IMR-90 (cell line): ENCODE data around the gene ABHD16B. TPM values are rescaled to one million over a fixed set of nuclear protein-coding genes. Genes with fewer than 3 reads are reported as not detected.

ENCODE experiments used
- ATAC-seq: fragments of 200-7000 bp; cut with Tn5 transposase; 2 replicates; pipeline ENCODE4 v1.9.1; 2020; ENCODE audit warnings: low read depth, mild to moderate bottlenecking, moderate library complexity
- BruUV-seq: library from RNA; stranded (reverse); fragments of 400-500 nt; replicated peaks from 2 replicates; lab custom pipeline; 2021; lab: Mats Ljungman, UMichigan
- CTCF ChIA-PET: fragments of 300-600 bp; formaldehyde crosslinking; extraction: SDS; loops from one replicate; lab custom pipeline; 2021; ENCODE audit warnings: antibody characterized with exemption; lab: Yijun Ruan, JAX
- POLR2A ChIA-PET: fragments of 300-600 bp; sonication (Branson Sonifier 250); formaldehyde crosslinking; loops from one replicate; lab custom pipeline; 2022; ENCODE audit warnings: antibody characterized with exemption; ENCODE audit not compliant: unreplicated experiment; lab: Charles Lee
- DNase-seq: peaks from one replicate; pipeline ENCODE4 v3.0.0; 2013
- H2AFZ ChIP-seq: replicated peaks from 2 replicates; pipeline ENCODE3; 2013; ENCODE audit warnings: low read length, mild to moderate bottlenecking; ENCODE audit not compliant: poor library complexity
- H2AK5ac ChIP-seq: 2 replicates; pipeline ENCODE4 v1.6.1; 2013; ENCODE audit warnings: low read depth, low read length, inconsistent platforms
- H2AK9ac ChIP-seq: replicated peaks from 2 replicates; pipeline ENCODE3; 2013; ENCODE audit warnings: mild to moderate bottlenecking, low read depth, low read length, moderate library complexity; ENCODE audit not compliant: poor library complexity
- H2BK120ac ChIP-seq: 2 replicates; pipeline ENCODE4 v1.6.1; 2013; ENCODE audit warnings: low read depth, low read length, inconsistent platforms
- H2BK15ac ChIP-seq: 3 replicates; pipeline ENCODE4 v1.6.1; 2013; ENCODE audit warnings: low read depth, low read length, inconsistent platforms
- H2BK20ac ChIP-seq: 2 replicates; pipeline ENCODE4 v1.6.1; 2013; ENCODE audit warnings: low read depth, mild to moderate bottlenecking, inconsistent platforms, low read length, moderate library complexity
- H2BK5ac ChIP-seq: 2 replicates; pipeline ENCODE4 v1.6.1; 2013; ENCODE audit warnings: mild to moderate bottlenecking, low read depth, low read length, inconsistent platforms; ENCODE audit not compliant: poor library complexity, severe bottlenecking
- H3K14ac ChIP-seq: replicated peaks from 2 replicates; pipeline ENCODE4 v1.6.1; 2013; ENCODE audit warnings: low read depth, low read length, inconsistent platforms
- H3K18ac ChIP-seq: 2 replicates; pipeline ENCODE4 v1.6.1; 2013; ENCODE audit warnings: low read depth, low read length, control low read depth
- H3K23ac ChIP-seq: 2 replicates; pipeline ENCODE4 v1.6.1; 2013; ENCODE audit warnings: low read depth, low read length, inconsistent platforms
- H3K27ac ChIP-seq: 2 replicates; pipeline ENCODE4 v1.5.1; 2013; ENCODE audit warnings: mild to moderate bottlenecking, control low read depth, low read length; ENCODE audit not compliant: insufficient read depth
- H3K27me3 ChIP-seq: 2 replicates; pipeline ENCODE4 v1.6.1; 2013; ENCODE audit warnings: low read length; ENCODE audit not compliant: control insufficient read depth, insufficient read depth
- H3K36me3 ChIP-seq: 2 replicates; pipeline ENCODE4 v1.6.1; 2013; ENCODE audit warnings: low read length, mixed read lengths; ENCODE audit not compliant: control insufficient read depth, insufficient read depth
- H3K4ac ChIP-seq: 2 replicates; pipeline ENCODE4 v1.6.1; 2013; ENCODE audit warnings: low read depth, low read length, inconsistent platforms
- H3K4me1 ChIP-seq: 2 replicates; pipeline ENCODE4 v1.6.1; 2013; ENCODE audit warnings: low read length, mixed read lengths; ENCODE audit not compliant: control insufficient read depth, insufficient read depth
- H3K4me2 ChIP-seq: 2 replicates; pipeline ENCODE4 v1.6.1; 2013; ENCODE audit warnings: low read depth, mild to moderate bottlenecking, control low read depth, low read length, moderate library complexity
- H3K4me3 ChIP-seq: 2 replicates; pipeline ENCODE4 v1.5.1; 2013; ENCODE audit warnings: low read depth, mild to moderate bottlenecking, control low read depth, low read length, moderate library complexity; ENCODE audit not compliant: insufficient read depth
- H3K56ac ChIP-seq: 2 replicates; pipeline ENCODE4 v1.6.1; 2013; ENCODE audit warnings: low read length, inconsistent platforms; ENCODE audit not compliant: insufficient read depth; ENCODE audit errors: extremely low read depth
- H3K79me1 ChIP-seq, 2 experiments: 2 replicates each; pipeline ENCODE4 v1.6.1; 2013; ENCODE audit warnings: low read length in 2 of 2, inconsistent platforms in 1 of 2, low read depth in 1 of 2
- H3K9ac ChIP-seq: 2 replicates; pipeline ENCODE4 v1.6.1; 2013; ENCODE audit warnings: low read depth, low read length, control low read depth
- H3K9me1 ChIP-seq: 2 replicates; pipeline ENCODE4 v1.6.1; 2013; ENCODE audit warnings: low read length, inconsistent platforms; ENCODE audit not compliant: insufficient read depth
- H3K9me3 ChIP-seq: 2 replicates; pipeline ENCODE4 v1.6.1; 2013; ENCODE audit warnings: low read length; ENCODE audit not compliant: control insufficient read depth, insufficient read depth
- H4K20me1 ChIP-seq: 2 replicates; pipeline ENCODE4 v1.6.1; 2013; ENCODE audit warnings: low read length, inconsistent platforms; ENCODE audit not compliant: insufficient read depth
- H4K5ac ChIP-seq: 2 replicates; pipeline ENCODE4 v1.6.1; 2013; ENCODE audit warnings: mild to moderate bottlenecking, low read depth, low read length, control low read depth
- H4K8ac ChIP-seq, 2 experiments: 2 replicates each; pipeline ENCODE4 v1.6.1; 2013; ENCODE audit warnings: low read depth in 2 of 2, low read length in 2 of 2, control low read depth in 1 of 2, inconsistent platforms in 1 of 2
- H4K91ac ChIP-seq: 2 replicates; pipeline ENCODE4 v1.6.1; 2013; ENCODE audit warnings: low read depth, low read length, inconsistent platforms; ENCODE audit not compliant: insufficient read depth
- BHLHE40 ChIP-seq: fragments of 150-350 bp; IDR thresholded peaks from 2 replicates; pipeline ENCODE4 v1.6.1; 2016; ENCODE audit warnings: mild to moderate bottlenecking, low read depth, low read length
- MAFK ChIP-seq: IDR thresholded peaks from 2 replicates; pipeline ENCODE4 v1.6.1; 2012; ENCODE audit warnings: low read depth, low read length, improper control_type of control experiment
- MXI1 ChIP-seq: IDR thresholded peaks from 2 replicates; pipeline ENCODE4 v1.6.1; 2012; ENCODE audit warnings: low read depth, mild to moderate bottlenecking, low read length, moderate library complexity, borderline replicate concordance
- POLR2A ChIP-seq: IDR thresholded peaks from 2 replicates; pipeline ENCODE4 v1.6.1; 2012; ENCODE audit warnings: mild to moderate bottlenecking, low read depth, low read length
- USF2 ChIP-seq: fragments of 150-350 bp; IDR thresholded peaks from 2 replicates; pipeline ENCODE4 v1.6.1; 2017; ENCODE audit warnings: mild to moderate bottlenecking, antibody characterized with exemption, low read length, low read depth
- whole genome bisulfite sequencing, 2 experiments: methylation state at CpG; one replicate each; pipeline versions ENCODE4 v1.1.5 to v1.1.7; 2013; ENCODE audit warnings: missing lambda C conversion rate in 2 of 2; ENCODE audit not compliant: insufficient read length in 1 of 2; ENCODE audit errors: extremely low coverage in 2 of 2; 5-methylcytosine and 5-hydroxymethylcytosine counted together
- dilution Hi-C: fragments of 300-500 bp; cut with HindIII; formaldehyde crosslinking; loops from one replicate; pipeline ENCODE4 v1.14.3; 2018; ENCODE audit warnings: low sequenced_read_pairs; ENCODE audit not compliant: unreplicated experiment
- in situ Hi-C: fragments of 300-500 bp; cut with MboI; formaldehyde crosslinking; loops from 3 replicates; pipeline ENCODE4 v1.14.3; 2019; ENCODE audit warnings: low sequenced_read_pairs, inconsistent platforms, mixed read lengths
- intact Hi-C: fragments of 100-400 bp; cut with micrococcal nuclease; formaldehyde crosslinking; loops from 2 replicates; pipeline ENCODE4 v1.10.0; 2022
- microRNA-seq, 2 experiments: library from miRNA; stranded (forward) in 1 of 2; unstranded in 1 of 2; fragments of 10-50 nt in 1 of 2; fragments of <30 nt in 1 of 2; gene quantifications in 1 of 2; microRNA quantifications in 1 of 2; one replicate each; pipeline versions ENCODE3 to v1.1.0; 2013 to 2020; ENCODE audit not compliant: insufficient read depth in 1 of 2, insufficient read length in 1 of 2, unreplicated experiment in 1 of 2
- polyA plus RNA-seq, 3 experiments: library from polyadenylated mRNA; depleted of rRNA; stranded (reverse); fragments of >200 nt; gene quantifications; 2 replicates each; pipeline ENCODE4 v1.2.3, GENCODE V29; 2012; ENCODE audit warnings: low replicate concordance in 1 of 3
- small RNA-seq, 5 experiments: library from RNA; depleted of rRNA; stranded (forward); fragments of <200 nt; gene quantifications; one replicate each; pipeline ENCODE3, GENCODE V24; 2012
- total RNA-seq: library from RNA; depleted of rRNA; stranded (reverse); fragments of >200 nt; gene quantifications from 2 replicates; pipeline ENCODE4 v1.2.3, GENCODE V29; 2012; rRNA removed

Gene ABHD16B
- total and polyA plus RNA-seq, 2 of the 4 experiments (the other 2 are of a cell fraction), result 0.05 TPM; not detected in 1

GRCh38 chr20:63911176-63911575 is 49.9 kb downstream of the ABHD16B start:
- H3K9me3 ChIP-seq, result 0 out of 2 replicates have a peak, but pooled peaks cover 2% of the 10 kb centered on the region
- peak overlapping the region; percentile 49 for H3K9ac ChIP-seq
- H3K36me3 ChIP-seq, result peaks cover 4% of the 10 kb centered on the region
- ATAC-seq (peak; percentile 80), DNase-seq (peak; percentile 50)
- no peak overlapping the region for H4K91ac ChIP-seq
- no peak overlapping the region for H2BK120ac ChIP-seq
- H4K5ac ChIP-seq, result no peak overlapping the region
- WGBS, 2 experiments, result 29% methylated on average over 3 of the region's 12 CpGs; no CpG with 5 or more reads in 1 of the 2 experiments
- intact Hi-C loops (no loop called here), dilution Hi-C loops (no loop called here), in situ Hi-C loops (no loop called here)
- H3K23ac ChIP-seq, result no peak overlapping the region
- POLR2A ChIA-PET, result interaction anchor here (1.1 kb wide), 1 partner anchor 16 kb away, joined by 3 read pairs; no protein-coding TSS in a partner anchor
- H3K4me3 ChIP-seq, result no peak overlapping the region
- no TSS peak for BruUV-seq
- TF ChIP-seq USF2 (no peak), MXI1 (0 out of 2 replicates have a peak, but pooled peaks have one; percentile 27), MAFK (no peak), BHLHE40 (no peak), POLR2A (no peak)
- H2AK5ac ChIP-seq, result no peak overlapping the region
- no peak overlapping the region for H2BK15ac ChIP-seq
- peaks cover 4% of the 10 kb centered on the region; the same call in 1 of the 2 replicates for H3K4me1 ChIP-seq
- no peak overlapping the region for H3K56ac ChIP-seq
- H3K27me3 ChIP-seq, result no peaks in the 10 kb centered on the region
- H3K79me1 ChIP-seq, result peaks cover 10 to 79% of the 10 kb centered on the region in 2 experiments
- CTCF ChIA-PET, result no interaction called here
- no peak overlapping the region for H2AFZ ChIP-seq
- H2AK9ac ChIP-seq, result no peak overlapping the region
- peaks cover 93% of the 10 kb centered on the region for H4K20me1 ChIP-seq
- H3K9me1 ChIP-seq, result peaks cover 5% of the 10 kb centered on the region; the same call in 1 of the 2 replicates
- peak overlapping the region; percentile 15; the same call in 1 of the 2 replicates for H3K27ac ChIP-seq
- no peak overlapping the region for H3K18ac ChIP-seq
- H2BK5ac ChIP-seq, result no peak overlapping the region
- H3K14ac ChIP-seq, result no peak overlapping the region
- no peak overlapping the region for H4K8ac ChIP-seq
- no peak overlapping the region for H3K4ac ChIP-seq
- H2BK20ac ChIP-seq, result no peak overlapping the region
- H3K4me2 ChIP-seq, result peak overlapping the region; percentile 9

Small RNAs within 50 kb of the gene (microRNA-seq; reads per million reads assigned to microRNA genes)
- not detected for gene RNU1-134P (ENCODE audit: insufficient read depth, insufficient read length)

Small RNAs within 50 kb of the gene (small RNA-seq; reads per million reads assigned to genes)
- gene RNU1-134P, result 0 to 11.4 (median 0.51) reads per million in 5 experiments

Other genes with a start within 250 kb of the ABHD16B start
- 5.0 and 5.3 TPM in 2 replicates for gene GMEB2, start 234.4 kb upstream of the ABHD16B start, total RNA-seq
- gene GMEB2, start 234.4 kb upstream of the ABHD16B start, polyA plus RNA-seq (2012; rRNA removed), result 10.0 and 10.6 TPM in 2 replicates
- 20.3 and 21.1 TPM in 2 replicates for gene STMN3, start 208.1 kb upstream of the ABHD16B start, total RNA-seq
- 62.3 and 67.4 TPM in 2 replicates for gene STMN3, start 208.1 kb upstream of the ABHD16B start, polyA plus RNA-seq (2012; rRNA removed)
- 9.4 and 14.7 TPM in 2 replicates for gene RTEL1, start 203.2 kb upstream of the ABHD16B start, total RNA-seq
- gene RTEL1, start 203.2 kb upstream of the ABHD16B start, polyA plus RNA-seq (2012; rRNA removed), result 18.8 and 22.5 TPM in 2 replicates
- 1.1 and 1.3 TPM in 2 replicates for gene TNFRSF6B, start 164.8 kb upstream of the ABHD16B start, total RNA-seq
- gene TNFRSF6B, start 164.8 kb upstream of the ABHD16B start, polyA plus RNA-seq (2012; rRNA removed), result 11.0 and 12.0 TPM in 2 replicates
- 25.3 and 29.2 TPM in 2 replicates for gene ARFRP1, start 153.5 kb upstream of the ABHD16B start, total RNA-seq
- gene ARFRP1, start 153.5 kb upstream of the ABHD16B start, polyA plus RNA-seq (2012; rRNA removed), result 36.3 and 36.6 TPM in 2 replicates
- 13.4 and 15.6 TPM in 2 replicates for gene ZGPAT, start 153.5 kb upstream of the ABHD16B start, total RNA-seq
- gene ZGPAT, start 153.5 kb upstream of the ABHD16B start, polyA plus RNA-seq (2012; rRNA removed), result 20.2 and 21.1 TPM in 2 replicates
- 0.28 and 0.36 TPM in 2 replicates for gene LIME1, start 124.8 kb upstream of the ABHD16B start, total RNA-seq
- 7.8 and 11.9 TPM in 2 replicates for gene LIME1, start 124.8 kb upstream of the ABHD16B start, polyA plus RNA-seq (2012; rRNA removed)
- 5.0 and 8.1 TPM in 2 replicates for gene SLC2A4RG, start 121.7 kb upstream of the ABHD16B start, total RNA-seq
- 50.3 and 71.4 TPM in 2 replicates for gene SLC2A4RG, start 121.7 kb upstream of the ABHD16B start, polyA plus RNA-seq (2012; rRNA removed)
- gene ZBTB46, start 30.2 kb upstream of the ABHD16B start, total RNA-seq, result 14.9 and 15.3 TPM in 2 replicates
- 4.2 and 4.3 TPM in 2 replicates for gene ZBTB46, start 30.2 kb upstream of the ABHD16B start, polyA plus RNA-seq (2012; rRNA removed)
- 113 and 119 TPM in 2 replicates for gene TPD52L2, start 3.8 kb downstream of the ABHD16B start, total RNA-seq
- gene TPD52L2, start 3.8 kb downstream of the ABHD16B start, polyA plus RNA-seq (2012; rRNA removed), result 189 and 191 TPM in 2 replicates
- gene DNAJC5, start 33.6 kb downstream of the ABHD16B start, total RNA-seq, result 45.2 and 46.9 TPM in 2 replicates
- gene DNAJC5, start 33.6 kb downstream of the ABHD16B start, polyA plus RNA-seq (2012; rRNA removed), result 35.6 and 36.3 TPM in 2 replicates
- gene UCKL1, start 94.9 kb downstream of the ABHD16B start, total RNA-seq, result 16.7 and 18.3 TPM in 2 replicates
- 54.7 and 58.6 TPM in 2 replicates for gene UCKL1, start 94.9 kb downstream of the ABHD16B start, polyA plus RNA-seq (2012; rRNA removed)
- gene ZNF512B, start 108.4 kb downstream of the ABHD16B start, total RNA-seq, result 6.4 and 6.5 TPM in 2 replicates
- 15.6 and 15.9 TPM in 2 replicates for gene ZNF512B, start 108.4 kb downstream of the ABHD16B start, polyA plus RNA-seq (2012; rRNA removed)
- 0.54 and 0.56 TPM in 2 replicates for gene SAMD10, start 118.1 kb downstream of the ABHD16B start, total RNA-seq
- gene SAMD10, start 118.1 kb downstream of the ABHD16B start, polyA plus RNA-seq (2012; rRNA removed), result 4.0 and 4.1 TPM in 2 replicates
- 68.6 and 71.3 TPM in 2 replicates for gene PRPF6, start 119.6 kb downstream of the ABHD16B start, total RNA-seq
- 38.5 and 43.5 TPM in 2 replicates for gene PRPF6, start 119.6 kb downstream of the ABHD16B start, polyA plus RNA-seq (2012; rRNA removed)
- 0.18 and 0.28 TPM in 2 replicates for gene C20orf204, start 174.7 kb downstream of the ABHD16B start, total RNA-seq
- gene C20orf204, start 174.7 kb downstream of the ABHD16B start, polyA plus RNA-seq (2012; rRNA removed), result 0.09 and 0.11 TPM in 2 replicates
- not detected in 2 replicates for gene SOX18, start 188.1 kb downstream of the ABHD16B start, total RNA-seq
- not detected in 2 replicates for gene SOX18, start 188.1 kb downstream of the ABHD16B start, polyA plus RNA-seq (2012; rRNA removed)
- gene TCEA2, start 201.7 kb downstream of the ABHD16B start, total RNA-seq, result 8.9 and 9.3 TPM in 2 replicates
- 28.9 and 30.0 TPM in 2 replicates for gene TCEA2, start 201.7 kb downstream of the ABHD16B start, polyA plus RNA-seq (2012; rRNA removed)
- gene RGS19, start 218.0 kb downstream of the ABHD16B start, total RNA-seq, result 7.7 and 8.1 TPM in 2 replicates
- 17.5 and 21.5 TPM in 2 replicates for gene RGS19, start 218.0 kb downstream of the ABHD16B start, polyA plus RNA-seq (2012; rRNA removed)
- 0.28 and 0.36 TPM in 2 replicates for gene OPRL1, start 218.6 kb downstream of the ABHD16B start, total RNA-seq
- gene OPRL1, start 218.6 kb downstream of the ABHD16B start, polyA plus RNA-seq (2012; rRNA removed), result 1.1 and 1.2 TPM in 2 replicates
- not detected in 2 replicates for gene LKAAEAR1, start 222.9 kb downstream of the ABHD16B start, total RNA-seq
- 0.16 and 0.21 TPM in 2 replicates for gene LKAAEAR1, start 222.9 kb downstream of the ABHD16B start, polyA plus RNA-seq (2012; rRNA removed)
- not detected in 2 replicates for gene NPBWR2, start 246.1 kb downstream of the ABHD16B start, total RNA-seq
- gene NPBWR2, start 246.1 kb downstream of the ABHD16B start, polyA plus RNA-seq (2012; rRNA removed), result not detected in 2 replicates